Gastrocnemius medialis (tissue), 4 donors: ENCODE data around the gene LGALS8.

Source experiments
- POLR2A ChIP-seq, 2 donors: fragments of 450-650 bp; IDR thresholded peaks; one replicate each; pipeline ENCODE4 v1.6.1; 2017; ENCODE audit warnings: antibody characterized with exemption in 2 of 2, mild to moderate bottlenecking in 2 of 2, moderate library complexity in 2 of 2
- TF ChIP-seq, protein P1 (sequence below), 5 experiments: fragments of 450-650 bp in 3 of 5; fragments of 200-600 bp in 2 of 5; sonication (generic) in 2 of 5; IDR thresholded peaks in 4 of 5; conservative IDR thresholded peaks in 1 of 5; 1 replicate in 4 of 5; 2 replicates in 1 of 5; pipeline ENCODE4 v1.5.1; 2016 to 2019; ENCODE audit warnings: antibody characterized with exemption in 5 of 5, mild to moderate bottlenecking in 3 of 5, moderate library complexity in 3 of 5

DNA sequence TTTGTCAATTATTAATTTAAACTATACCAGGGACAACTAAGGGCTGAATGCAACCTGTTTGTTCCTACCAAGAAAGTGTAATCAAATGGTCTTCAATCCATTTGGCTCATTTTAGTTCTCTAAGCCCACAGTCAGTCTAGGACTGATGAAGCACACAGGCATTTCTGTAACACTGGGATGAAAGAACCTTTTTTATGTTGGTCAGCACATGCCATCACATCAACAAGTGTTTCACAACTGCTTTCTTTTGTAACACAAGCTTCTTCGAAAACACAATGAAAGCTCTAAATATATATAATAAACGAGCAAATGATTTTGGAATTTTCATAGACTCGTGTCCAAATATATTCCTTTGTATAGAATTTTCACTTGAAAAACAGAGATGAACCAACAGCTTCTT lies 51.7 kb downstream of the LGALS8 start:
- TF ChIP-seq, protein P1, sequence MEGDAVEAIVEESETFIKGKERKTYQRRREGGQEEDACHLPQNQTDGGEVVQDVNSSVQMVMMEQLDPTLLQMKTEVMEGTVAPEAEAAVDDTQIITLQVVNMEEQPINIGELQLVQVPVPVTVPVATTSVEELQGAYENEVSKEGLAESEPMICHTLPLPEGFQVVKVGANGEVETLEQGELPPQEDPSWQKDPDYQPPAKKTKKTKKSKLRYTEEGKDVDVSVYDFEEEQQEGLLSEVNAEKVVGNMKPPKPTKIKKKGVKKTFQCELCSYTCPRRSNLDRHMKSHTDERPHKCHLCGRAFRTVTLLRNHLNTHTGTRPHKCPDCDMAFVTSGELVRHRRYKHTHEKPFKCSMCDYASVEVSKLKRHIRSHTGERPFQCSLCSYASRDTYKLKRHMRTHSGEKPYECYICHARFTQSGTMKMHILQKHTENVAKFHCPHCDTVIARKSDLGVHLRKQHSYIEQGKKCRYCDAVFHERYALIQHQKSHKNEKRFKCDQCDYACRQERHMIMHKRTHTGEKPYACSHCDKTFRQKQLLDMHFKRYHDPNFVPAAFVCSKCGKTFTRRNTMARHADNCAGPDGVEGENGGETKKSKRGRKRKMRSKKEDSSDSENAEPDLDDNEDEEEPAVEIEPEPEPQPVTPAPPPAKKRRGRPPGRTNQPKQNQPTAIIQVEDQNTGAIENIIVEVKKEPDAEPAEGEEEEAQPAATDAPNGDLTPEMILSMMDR (IDR thresholded peaks at IDR 0.05 in 4 of 5, conservative IDR thresholded peaks at IDR 0.05 in 1 of 5) = no peak
- no peak for TF ChIP-seq POLR2A (IDR thresholded peaks at IDR 0.05)
